HepG2 (cell line): Measurements from ENCODE around the gene NAB2. TPM values are rescaled to one million over a fixed set of nuclear protein-coding genes. Genes with fewer than 3 reads are reported as not detected.

Source experiments
- AHR ChIP-seq: IDR thresholded peaks from 2 replicates; pipeline ENCODE4 v1.6.1; 2018; ENCODE audit warnings: missing genetic modification reagents, missing compliant biosample characterization
- CC2D1A ChIP-seq: sonication (generic); formaldehyde crosslinking; IDR thresholded peaks from 2 replicates; pipeline ENCODE4 v1.8.1; 2023; ENCODE audit warnings: mild to moderate bottlenecking, missing genetic modification reagents
- CREB1 ChIP-seq, 2 experiments: fragments of 450-650 bp in 1 of 2; IDR thresholded peaks; 2 replicates each; pipeline ENCODE4 v1.6.1; 2016 to 2017; ENCODE audit warnings: control low read depth in 1 of 2, mild to moderate bottlenecking in 1 of 2, missing compliant biosample characterization in 1 of 2, missing genetic modification characterization in 1 of 2
- CREM ChIP-seq, 2 experiments: sonication (generic) in 1 of 2; formaldehyde crosslinking in 1 of 2; IDR thresholded peaks; 2 replicates each; pipeline versions ENCODE4 v1.4.0 to v1.6.1; 2016 to 2020; ENCODE audit warnings: antibody characterized with exemption in 1 of 2, mild to moderate bottlenecking in 1 of 2, missing genetic modification reagents in 1 of 2
- ELF1 ChIP-seq: sonication (generic); formaldehyde crosslinking; IDR thresholded peaks from 2 replicates; pipeline ENCODE4 v1.4.0; 2020; ENCODE audit warnings: missing genetic modification reagents
- KDM5A ChIP-seq: fragments of 200-600 bp; sonication (generic); IDR thresholded peaks from 2 replicates; pipeline ENCODE4 v1.7.0; 2018; ENCODE audit warnings: antibody characterized with exemption, mild to moderate bottlenecking, low read length, borderline replicate concordance
- MTF2 ChIP-seq: sonication (generic); formaldehyde crosslinking; IDR thresholded peaks from 2 replicates; pipeline ENCODE4 v1.5.0; 2020; ENCODE audit warnings: missing genetic modification reagents, borderline replicate concordance
- NFKBIZ ChIP-seq: IDR thresholded peaks from 2 replicates; pipeline ENCODE4 v1.6.1; 2018; ENCODE audit warnings: missing genetic modification reagents, missing compliant biosample characterization
- RFXAP ChIP-seq: sonication (generic); formaldehyde crosslinking; IDR thresholded peaks from 2 replicates; pipeline ENCODE4 v1.4.0; 2020; ENCODE audit warnings: missing genetic modification reagents, borderline replicate concordance
- SP5 ChIP-seq: IDR thresholded peaks from 2 replicates; pipeline ENCODE4 v1.6.1; 2016; ENCODE audit warnings: low read depth, borderline replicate concordance
- SUZ12 ChIP-seq: fragments of 150-350 bp; IDR thresholded peaks from 2 replicates; pipeline ENCODE4 v1.6.1; 2014; ENCODE audit warnings: low read depth, low read length
- TOPORS ChIP-seq: sonication (generic); formaldehyde crosslinking; IDR thresholded peaks from 2 replicates; pipeline ENCODE4 v1.8.0; 2023; ENCODE audit warnings: mild to moderate bottlenecking, missing genetic modification reagents
- ZFP36L2 ChIP-seq: sonication (generic); formaldehyde crosslinking; IDR thresholded peaks from 2 replicates; pipeline ENCODE4 v1.4.0; 2020; ENCODE audit warnings: missing genetic modification reagents
- ZNF20 ChIP-seq: sonication (generic); formaldehyde crosslinking; IDR thresholded peaks from 2 replicates; pipeline ENCODE4 v1.4.0; 2020; ENCODE audit warnings: mild to moderate bottlenecking, moderate library complexity, missing genetic modification reagents
- ZNF263 ChIP-seq: sonication (generic); formaldehyde crosslinking; IDR thresholded peaks from 2 replicates; pipeline ENCODE4 v1.4.0; 2020; ENCODE audit warnings: missing genetic modification reagents
- ZNF3 ChIP-seq: IDR thresholded peaks from 2 replicates; pipeline ENCODE4 v1.7.0; 2017; ENCODE audit warnings: inconsistent platforms
- ZNF317 ChIP-seq: sonication (generic); formaldehyde crosslinking; IDR thresholded peaks from 2 replicates; pipeline ENCODE4 v1.5.0; 2020; ENCODE audit warnings: mild to moderate bottlenecking, missing genetic modification reagents
- ZNF350 ChIP-seq: sonication (generic); formaldehyde crosslinking; IDR thresholded peaks from 2 replicates; pipeline ENCODE4 v1.4.0; 2020; ENCODE audit warnings: mild to moderate bottlenecking, low read depth, missing genetic modification reagents, borderline replicate concordance
- ZNF577 ChIP-seq: sonication (generic); formaldehyde crosslinking; IDR thresholded peaks from 2 replicates; pipeline ENCODE4 v1.4.0; 2020; ENCODE audit warnings: mild to moderate bottlenecking, low read depth, missing genetic modification reagents, borderline replicate concordance
- ZNF839 ChIP-seq: sonication (generic); formaldehyde crosslinking; IDR thresholded peaks from 2 replicates; pipeline ENCODE4 v1.4.0; 2020; ENCODE audit warnings: missing genetic modification reagents, mild to moderate bottlenecking, borderline replicate concordance
- polyA plus RNA-seq, 8 experiments: library from polyadenylated mRNA; depleted of rRNA in 3 of 8; stranded (reverse) in 7 of 8; unstranded in 1 of 8; fragments of >200 nt; fragmentation: Illumina TruSeq in 4 of 8; extraction: Trizol in 4 of 8; gene quantifications; 2 replicates each; pipeline versions ENCODE4 v1.2.1 to v1.2.3, GENCODE V29; 2011 to 2016; ENCODE audit warnings: low read depth in 4 of 8, missing spikeins in 1 of 8, mixed read lengths in 1 of 8; ENCODE audit not compliant: insufficient read depth in 1 of 8
- total RNA-seq, 5 experiments: library from RNA; depleted of rRNA; stranded (reverse); fragments of >200 nt; fragmentation: Illumina TruSeq; extraction: Trizol; gene quantifications; 2 replicates each; pipeline ENCODE4 v1.2.3, GENCODE V29; 2016; ENCODE audit warnings: low read depth in 1 of 5
- TF ChIP-seq, protein P1 (sequence below): sonication (generic); formaldehyde crosslinking; IDR thresholded peaks from 2 replicates; pipeline ENCODE4 v1.4.0; 2020; ENCODE audit warnings: missing genetic modification reagents
- TF ChIP-seq, protein P2 (sequence below): sonication (generic); formaldehyde crosslinking; IDR thresholded peaks from 2 replicates; pipeline ENCODE4 v1.4.0; 2020; ENCODE audit warnings: mild to moderate bottlenecking, low read depth, missing genetic modification reagents
- TF ChIP-seq, protein P3 (sequence below): sonication (generic); formaldehyde crosslinking; IDR thresholded peaks from 2 replicates; pipeline ENCODE4 v1.8.0; 2022; ENCODE audit warnings: missing genetic modification reagents, low read depth, mild to moderate bottlenecking, borderline replicate concordance
- TF ChIP-seq, protein P4 (sequence below): sonication (generic); formaldehyde crosslinking; IDR thresholded peaks from 2 replicates; pipeline ENCODE4 v1.8.1; 2022; ENCODE audit warnings: mild to moderate bottlenecking, missing genetic modification reagents
- TF ChIP-seq, protein P5 (sequence below): sonication (generic); formaldehyde crosslinking; conservative IDR thresholded peaks from 2 replicates; pipeline ENCODE4 v1.8.0; 2022; ENCODE audit warnings: mild to moderate bottlenecking, moderate library complexity, missing genetic modification reagents

The NAB2 gene
- total and polyA plus RNA-seq, 2 of the 13 experiments (the other 11 are each of a cell fraction or from before 2014, with no cell fraction given) = 11.7 to 12.9 TPM

DNA sequence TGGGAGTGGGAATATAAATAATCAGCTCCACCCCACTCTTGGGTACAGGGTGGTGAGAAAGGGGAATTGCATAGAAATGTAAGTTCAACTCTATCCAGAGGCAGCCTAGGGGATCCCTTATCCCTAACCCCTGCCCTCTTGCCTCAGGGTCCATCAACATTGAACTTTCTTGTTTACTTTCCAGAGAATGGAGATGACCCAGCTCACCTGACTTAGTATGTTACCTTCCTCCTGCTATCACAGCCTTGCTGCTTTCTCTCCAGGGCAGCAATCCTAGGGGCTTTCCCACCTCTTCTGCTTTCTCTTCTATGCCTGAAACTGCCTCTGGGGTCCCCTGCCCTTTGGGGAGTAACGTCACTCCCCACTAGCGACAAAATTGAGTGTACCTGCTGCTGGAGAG, 42.0 kb downstream of the NAB2 start (continued):
- no peak for TF ChIP-seq ZNF3 (CRISPR knock-in tag)
- TF ChIP-seq, protein P1, sequence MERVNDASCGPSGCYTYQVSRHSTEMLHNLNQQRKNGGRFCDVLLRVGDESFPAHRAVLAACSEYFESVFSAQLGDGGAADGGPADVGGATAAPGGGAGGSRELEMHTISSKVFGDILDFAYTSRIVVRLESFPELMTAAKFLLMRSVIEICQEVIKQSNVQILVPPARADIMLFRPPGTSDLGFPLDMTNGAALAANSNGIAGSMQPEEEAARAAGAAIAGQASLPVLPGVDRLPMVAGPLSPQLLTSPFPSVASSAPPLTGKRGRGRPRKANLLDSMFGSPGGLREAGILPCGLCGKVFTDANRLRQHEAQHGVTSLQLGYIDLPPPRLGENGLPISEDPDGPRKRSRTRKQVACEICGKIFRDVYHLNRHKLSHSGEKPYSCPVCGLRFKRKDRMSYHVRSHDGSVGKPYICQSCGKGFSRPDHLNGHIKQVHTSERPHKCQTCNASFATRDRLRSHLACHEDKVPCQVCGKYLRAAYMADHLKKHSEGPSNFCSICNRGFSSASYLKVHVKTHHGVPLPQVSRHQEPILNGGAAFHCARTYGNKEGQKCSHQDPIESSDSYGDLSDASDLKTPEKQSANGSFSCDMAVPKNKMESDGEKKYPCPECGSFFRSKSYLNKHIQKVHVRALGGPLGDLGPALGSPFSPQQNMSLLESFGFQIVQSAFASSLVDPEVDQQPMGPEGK (CRISPR knock-in tag) = peak; percentile 70
- TF ChIP-seq ZNF839 (CRISPR knock-in tag) = no peak
- peak; percentile 58 for TF ChIP-seq SP5 (CRISPR knock-in tag)
- TF ChIP-seq, protein P2, sequence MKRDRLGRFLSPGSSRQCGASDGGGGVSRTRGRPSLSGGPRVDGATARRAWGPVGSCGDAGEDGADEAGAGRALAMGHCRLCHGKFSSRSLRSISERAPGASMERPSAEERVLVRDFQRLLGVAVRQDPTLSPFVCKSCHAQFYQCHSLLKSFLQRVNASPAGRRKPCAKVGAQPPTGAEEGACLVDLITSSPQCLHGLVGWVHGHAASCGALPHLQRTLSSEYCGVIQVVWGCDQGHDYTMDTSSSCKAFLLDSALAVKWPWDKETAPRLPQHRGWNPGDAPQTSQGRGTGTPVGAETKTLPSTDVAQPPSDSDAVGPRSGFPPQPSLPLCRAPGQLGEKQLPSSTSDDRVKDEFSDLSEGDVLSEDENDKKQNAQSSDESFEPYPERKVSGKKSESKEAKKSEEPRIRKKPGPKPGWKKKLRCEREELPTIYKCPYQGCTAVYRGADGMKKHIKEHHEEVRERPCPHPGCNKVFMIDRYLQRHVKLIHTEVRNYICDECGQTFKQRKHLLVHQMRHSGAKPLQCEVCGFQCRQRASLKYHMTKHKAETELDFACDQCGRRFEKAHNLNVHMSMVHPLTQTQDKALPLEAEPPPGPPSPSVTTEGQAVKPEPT (CRISPR knock-in tag) = no peak
- no peak for TF ChIP-seq RFXAP (CRISPR knock-in tag)
- TF ChIP-seq AHR = no peak
- no peak for TF ChIP-seq MTF2 (CRISPR knock-in tag)
- no peak for TF ChIP-seq ZNF577 (CRISPR knock-in tag)
- no peak for TF ChIP-seq KDM5A
- TF ChIP-seq ZNF263 (CRISPR knock-in tag) = no peak
- no peak for TF ChIP-seq CREM (IDR thresholded peaks at IDR 0.05)
- TF ChIP-seq CREM (CRISPR knock-in tag; IDR thresholded peaks at IDR 0.05) = no peak
- TF ChIP-seq ZFP36L2 (CRISPR knock-in tag) = no peak
- TF ChIP-seq, protein P3, sequence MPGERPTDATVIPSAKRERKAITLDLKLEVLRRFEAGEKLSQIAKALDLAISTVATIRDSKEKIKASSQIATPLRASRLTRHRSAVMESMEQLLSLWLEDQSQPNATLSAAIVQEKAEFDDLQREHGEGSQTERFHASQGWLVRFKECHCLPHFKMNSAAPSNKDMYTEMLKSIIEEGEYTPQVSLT (CRISPR knock-in tag) = no peak
- TF ChIP-seq CC2D1A = no peak
- no peak for TF ChIP-seq ZNF350 (CRISPR knock-in tag)
- TF ChIP-seq, protein P4, sequence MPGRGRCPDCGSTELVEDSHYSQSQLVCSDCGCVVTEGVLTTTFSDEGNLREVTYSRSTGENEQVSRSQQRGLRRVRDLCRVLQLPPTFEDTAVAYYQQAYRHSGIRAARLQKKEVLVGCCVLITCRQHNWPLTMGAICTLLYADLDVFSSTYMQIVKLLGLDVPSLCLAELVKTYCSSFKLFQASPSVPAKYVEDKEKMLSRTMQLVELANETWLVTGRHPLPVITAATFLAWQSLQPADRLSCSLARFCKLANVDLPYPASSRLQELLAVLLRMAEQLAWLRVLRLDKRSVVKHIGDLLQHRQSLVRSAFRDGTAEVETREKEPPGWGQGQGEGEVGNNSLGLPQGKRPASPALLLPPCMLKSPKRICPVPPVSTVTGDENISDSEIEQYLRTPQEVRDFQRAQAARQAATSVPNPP (CRISPR knock-in tag) = no peak
- no peak for TF ChIP-seq TOPORS (CRISPR knock-in tag)
- TF ChIP-seq CREB1 (IDR thresholded peaks at IDR 0.05) = no peak
- TF ChIP-seq CREB1 (CRISPR knock-in tag; IDR thresholded peaks at IDR 0.05) = 0 out of 2 replicates have a peak, but pooled peaks have one; percentile 31
- TF ChIP-seq ZNF317 = no peak
- TF ChIP-seq SUZ12 = no peak
- TF ChIP-seq NFKBIZ (CRISPR knock-in tag) = 0 out of 2 replicates have a peak, but pooled peaks have one; percentile 42
- TF ChIP-seq ZNF20 = no peak
- TF ChIP-seq ELF1 (CRISPR knock-in tag) = no peak
- TF ChIP-seq, protein P5, sequence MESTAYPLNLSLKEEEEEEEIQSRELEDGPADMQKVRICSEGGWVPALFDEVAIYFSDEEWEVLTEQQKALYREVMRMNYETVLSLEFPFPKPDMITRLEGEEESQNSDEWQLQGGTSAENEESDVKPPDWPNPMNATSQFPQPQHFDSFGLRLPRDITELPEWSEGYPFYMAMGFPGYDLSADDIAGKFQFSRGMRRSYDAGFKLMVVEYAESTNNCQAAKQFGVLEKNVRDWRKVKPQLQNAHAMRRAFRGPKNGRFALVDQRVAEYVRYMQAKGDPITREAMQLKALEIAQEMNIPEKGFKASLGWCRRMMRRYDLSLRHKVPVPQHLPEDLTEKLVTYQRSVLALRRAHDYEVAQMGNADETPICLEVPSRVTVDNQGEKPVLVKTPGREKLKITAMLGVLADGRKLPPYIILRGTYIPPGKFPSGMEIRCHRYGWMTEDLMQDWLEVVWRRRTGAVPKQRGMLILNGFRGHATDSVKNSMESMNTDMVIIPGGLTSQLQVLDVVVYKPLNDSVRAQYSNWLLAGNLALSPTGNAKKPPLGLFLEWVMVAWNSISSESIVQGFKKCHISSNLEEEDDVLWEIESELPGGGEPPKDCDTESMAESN (CRISPR knock-in tag) = 0 out of 2 replicates have a peak, but pooled peaks have one; percentile 19
